Upper lobe of right lung (tissue), 1 donor: ENCODE measurements around the gene GDF7. TPM values are rescaled to one million over a fixed set of nuclear protein-coding genes. Genes with fewer than 3 reads are reported as not detected.

Source experiments
- ATAC-seq: fragments of 200-7000 bp; cut with Tn5 transposase; one replicate; pipeline ENCODE4 v1.9.1; 2020; ENCODE audit warnings: mild to moderate bottlenecking, moderate library complexity
- DNase-seq: peaks from one replicate; pipeline ENCODE4 v3.0.0-alpha.2; 2020
- H3K27ac ChIP-seq: fragments of 200-600 bp; one replicate; pipeline ENCODE4 v1.8.0; 2022
- H3K27me3 ChIP-seq: fragments of 200-600 bp; one replicate; pipeline ENCODE4 v1.8.0; 2022; ENCODE audit warnings: mild to moderate bottlenecking
- H3K36me3 ChIP-seq: fragments of 200-600 bp; one replicate; pipeline ENCODE4 v1.8.0; 2022
- H3K4me1 ChIP-seq: fragments of 200-600 bp; one replicate; pipeline ENCODE4 v1.8.0; 2022
- H3K4me3 ChIP-seq: fragments of 200-600 bp; one replicate; pipeline ENCODE4 v1.8.0; 2022; ENCODE audit warnings: mild to moderate bottlenecking
- H3K9me3 ChIP-seq: fragments of 200-600 bp; one replicate; pipeline ENCODE4 v1.8.0; 2022
- intact Hi-C: fragments of 100-400 bp; cut with DNase I; formaldehyde crosslinking; loops from one replicate; pipeline ENCODE4 v1.11.0; 2022
- total RNA-seq: library from RNA; stranded (reverse); fragmentation: NEBNext Ultra II Directional; extraction: Animal tissue kit (Norgen Biotek cat#: 25700); gene quantifications from one replicate; pipeline ENCODE4 v1.2.1, GENCODE V29; 2021
- TF ChIP-seq, protein P1 (sequence below): fragments of 200-600 bp; IDR thresholded peaks from one replicate; pipeline ENCODE4 v1.8.0; 2022; ENCODE audit warnings: antibody characterized with exemption
- donor health status: DM: no; HTN: yes; CAD: no; lungs with severe emphysema.

GDF7 gene
- total RNA-seq, 1 donor from 2014 or later, result 0.72 TPM

DNA sequence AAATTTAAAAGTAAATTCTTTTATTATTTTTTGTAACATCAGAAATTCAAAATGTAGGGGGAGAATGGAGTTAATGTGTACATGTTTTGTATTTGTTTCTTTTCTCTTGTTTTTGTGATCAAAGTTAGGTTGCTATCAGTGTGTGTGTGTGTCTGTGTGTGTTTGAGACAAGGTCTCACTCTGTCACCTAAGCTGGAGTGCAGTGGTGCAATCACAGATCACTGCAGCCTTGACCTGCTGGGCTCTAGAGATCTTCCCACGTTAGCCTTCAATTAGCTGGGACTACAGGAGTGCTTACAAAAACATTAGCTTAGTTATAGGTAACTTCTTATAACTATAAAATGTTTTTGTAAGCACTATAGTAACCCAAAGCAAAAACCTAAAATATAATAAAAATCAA is 50.7 kb downstream of the GDF7 start:
- Histone ChIP-seq H3K4me3 (no peak overlapping the region), H3K27me3 (no peaks in the 10 kb centered on the region), H3K36me3 (no peaks in the 10 kb centered on the region), H3K27ac (no peak overlapping the region), H3K4me1 (no peaks in the 10 kb centered on the region), H3K9me3 (no peaks in the 10 kb centered on the region)
- ATAC-seq (no peak), DNase-seq (no peak)
- TF ChIP-seq, protein P1, sequence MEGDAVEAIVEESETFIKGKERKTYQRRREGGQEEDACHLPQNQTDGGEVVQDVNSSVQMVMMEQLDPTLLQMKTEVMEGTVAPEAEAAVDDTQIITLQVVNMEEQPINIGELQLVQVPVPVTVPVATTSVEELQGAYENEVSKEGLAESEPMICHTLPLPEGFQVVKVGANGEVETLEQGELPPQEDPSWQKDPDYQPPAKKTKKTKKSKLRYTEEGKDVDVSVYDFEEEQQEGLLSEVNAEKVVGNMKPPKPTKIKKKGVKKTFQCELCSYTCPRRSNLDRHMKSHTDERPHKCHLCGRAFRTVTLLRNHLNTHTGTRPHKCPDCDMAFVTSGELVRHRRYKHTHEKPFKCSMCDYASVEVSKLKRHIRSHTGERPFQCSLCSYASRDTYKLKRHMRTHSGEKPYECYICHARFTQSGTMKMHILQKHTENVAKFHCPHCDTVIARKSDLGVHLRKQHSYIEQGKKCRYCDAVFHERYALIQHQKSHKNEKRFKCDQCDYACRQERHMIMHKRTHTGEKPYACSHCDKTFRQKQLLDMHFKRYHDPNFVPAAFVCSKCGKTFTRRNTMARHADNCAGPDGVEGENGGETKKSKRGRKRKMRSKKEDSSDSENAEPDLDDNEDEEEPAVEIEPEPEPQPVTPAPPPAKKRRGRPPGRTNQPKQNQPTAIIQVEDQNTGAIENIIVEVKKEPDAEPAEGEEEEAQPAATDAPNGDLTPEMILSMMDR, result no peak
- intact Hi-C loops, result no loop called here

DNA sequence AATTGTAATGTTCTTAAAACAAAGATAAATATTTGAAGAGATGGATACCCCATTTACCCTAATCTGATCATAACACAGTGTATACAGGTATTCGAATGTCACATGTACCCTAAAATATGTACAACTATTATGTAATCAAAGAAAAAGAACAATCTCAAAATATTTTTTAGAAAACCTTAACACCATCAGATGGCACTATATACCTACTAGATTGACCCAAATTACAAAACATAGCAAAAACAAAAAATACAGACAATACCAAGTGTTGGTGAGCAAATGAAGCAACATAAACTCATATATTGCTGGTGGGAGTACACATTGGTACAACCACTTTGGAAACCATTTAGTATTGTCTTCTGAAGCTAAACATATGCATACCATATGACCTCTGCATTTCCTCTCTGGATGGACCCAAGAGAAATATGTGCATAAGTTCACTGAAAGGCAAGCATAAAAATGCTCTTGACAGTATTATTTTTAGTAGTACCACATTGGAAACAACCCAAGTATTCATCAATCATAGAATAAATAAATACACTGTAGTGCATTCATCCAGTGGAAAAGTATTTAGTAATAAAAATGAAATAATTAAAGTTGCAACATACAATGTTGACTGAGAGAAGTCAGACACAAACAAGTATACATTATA is 55.8 kb downstream of the GDF7 start:
- Histone ChIP-seq H3K4me1 (peaks cover 4% of the 10 kb centered on the region), H3K4me3 (no peak overlapping the region), H3K9me3 (no peaks in the 10 kb centered on the region), H3K27ac (no peak overlapping the region), H3K36me3 (no peaks in the 10 kb centered on the region), H3K27me3 (no peaks in the 10 kb centered on the region)
- TF ChIP-seq, protein P1, result no peak
- no peak for DNase-seq
- no peak for ATAC-seq
- intact Hi-C loops, result no loop called here

DNA sequence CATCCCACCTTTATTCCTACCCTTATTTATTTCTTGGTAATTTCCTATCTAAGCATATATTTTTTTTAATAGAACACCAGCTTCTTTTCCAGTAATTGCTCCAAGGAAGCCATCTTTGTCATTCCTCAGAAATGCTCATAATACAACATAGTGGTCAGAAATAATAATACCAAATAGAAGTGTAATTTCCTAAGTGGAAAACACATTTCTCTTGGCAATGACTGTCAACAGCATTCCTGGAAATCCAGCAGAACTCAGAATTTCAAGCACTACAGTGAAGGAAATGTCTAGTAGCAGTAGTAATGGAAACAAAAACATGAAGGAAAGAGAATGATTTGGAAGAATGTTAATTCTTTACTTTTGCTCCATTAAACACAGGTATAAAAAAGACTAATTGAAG is 56.6 kb downstream of the GDF7 start:
- DNase-seq (no peak), ATAC-seq (no peak)
- TF ChIP-seq, protein P1, result no peak
- intact Hi-C loops, result no loop called here
- Histone ChIP-seq H3K4me1 (peaks cover 10% of the 10 kb centered on the region), H3K9me3 (no peaks in the 10 kb centered on the region), H3K36me3 (no peaks in the 10 kb centered on the region), H3K27ac (no peak overlapping the region), H3K27me3 (no peaks in the 10 kb centered on the region), H3K4me3 (no peak overlapping the region)

DNA sequence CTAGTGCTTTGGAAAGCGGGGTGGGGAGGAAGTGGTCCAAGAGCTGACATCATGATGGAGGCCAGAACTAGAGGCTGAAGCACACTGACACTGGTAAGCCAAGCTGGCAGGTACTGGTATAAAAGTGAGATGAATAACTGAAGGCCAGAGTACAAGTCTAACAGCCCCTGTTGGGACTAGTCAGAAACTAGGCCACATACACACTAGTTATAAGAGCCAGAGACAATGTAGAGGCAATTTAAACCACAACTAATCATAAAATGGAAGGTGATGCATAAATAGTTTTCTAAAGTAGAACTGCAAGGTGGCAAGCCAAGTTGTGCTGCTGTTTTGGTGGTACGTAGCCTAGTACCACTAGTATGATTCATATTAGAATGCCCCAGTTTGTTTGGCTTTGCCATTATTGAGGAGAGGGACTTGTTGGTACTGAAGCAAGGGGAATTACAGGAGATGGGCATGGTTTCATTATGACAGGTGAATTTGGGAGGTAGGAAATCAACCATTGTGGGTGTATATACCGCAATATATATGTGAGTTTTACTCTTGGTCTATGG is 57.6 kb downstream of the GDF7 start:
- ATAC-seq (no peak), DNase-seq (no peak)
- Histone ChIP-seq H3K27ac (no peak overlapping the region), H3K4me3 (no peak overlapping the region), H3K36me3 (no peaks in the 10 kb centered on the region), H3K9me3 (no peaks in the 10 kb centered on the region), H3K27me3 (no peaks in the 10 kb centered on the region), H3K4me1 (peaks cover 13% of the 10 kb centered on the region)
- TF ChIP-seq, protein P1, result no peak
- intact Hi-C loops, result no loop called here

DNA sequence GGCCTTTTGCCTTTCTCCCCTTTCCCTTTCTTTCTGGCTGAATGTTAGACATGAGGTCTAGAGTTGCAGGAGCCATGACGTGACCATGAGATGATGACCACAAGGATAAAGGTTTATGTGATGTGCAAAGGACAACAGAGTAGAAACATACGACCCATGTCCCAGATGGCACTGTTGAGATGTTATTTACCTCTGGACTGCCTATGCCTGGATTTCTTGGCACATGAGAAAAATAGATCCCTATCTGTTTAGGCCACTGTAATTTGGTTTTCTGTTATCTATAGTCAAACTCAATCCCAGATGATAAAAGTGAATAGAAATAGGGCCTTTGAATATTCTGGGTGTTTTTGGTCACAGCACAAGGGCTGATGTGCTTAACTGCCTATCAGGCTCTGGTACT is 58.8 kb downstream of the GDF7 start:
- H3K27ac ChIP-seq, result no peak overlapping the region
- TF ChIP-seq, protein P1, result no peak
- no peak overlapping the region for H3K4me3 ChIP-seq
- no peak for DNase-seq
- H3K36me3 ChIP-seq, result no peaks in the 10 kb centered on the region
- H3K27me3 ChIP-seq, result no peaks in the 10 kb centered on the region
- H3K9me3 ChIP-seq, result no peaks in the 10 kb centered on the region
- ATAC-seq, result no peak
- intact Hi-C loops, result no loop called here
- peaks cover 13% of the 10 kb centered on the region for H3K4me1 ChIP-seq
